ENCODE results near the gene PGGHG.

GRCh38 chr11:334264-334994 lies 45.5 kb downstream of the PGGHG start:
- no peak for TF ChIP-seq CTCF (conservative IDR thresholded peaks at IDR 0.05 in 1 of 2, IDR thresholded peaks at IDR 0.05 in 1 of 2; ENCODE audit: extremely low read depth in 1 of 2, insufficient read depth in 1 of 2, low read depth in 1 of 2, low read length in 2 of 2)
- no peak for TF ChIP-seq EZH2 (IDR thresholded peaks at IDR 0.05; ENCODE audit: borderline replicate concordance, low read length)
